Activated CD4-positive, CD25-positive, alpha-beta regulatory T cell treated with anti-CD3 and anti-CD28 coated beads, Interleukin-2, amount 50 U/mL, for 16 hours (primary cell): ENCODE results near the gene OR56A1.
"Not testable (repeated sequence)": the region's sequence is repeated elsewhere in the genome, so short reads cannot be mapped to it uniquely, and the experiment has no call there.

Source experiments
- DNase-seq: peaks from one replicate; pipeline ENCODE4 v3.0.0-alpha.2; 2020; ENCODE audit warnings: low read depth, low spot score

Gene OR56A1

DNA sequence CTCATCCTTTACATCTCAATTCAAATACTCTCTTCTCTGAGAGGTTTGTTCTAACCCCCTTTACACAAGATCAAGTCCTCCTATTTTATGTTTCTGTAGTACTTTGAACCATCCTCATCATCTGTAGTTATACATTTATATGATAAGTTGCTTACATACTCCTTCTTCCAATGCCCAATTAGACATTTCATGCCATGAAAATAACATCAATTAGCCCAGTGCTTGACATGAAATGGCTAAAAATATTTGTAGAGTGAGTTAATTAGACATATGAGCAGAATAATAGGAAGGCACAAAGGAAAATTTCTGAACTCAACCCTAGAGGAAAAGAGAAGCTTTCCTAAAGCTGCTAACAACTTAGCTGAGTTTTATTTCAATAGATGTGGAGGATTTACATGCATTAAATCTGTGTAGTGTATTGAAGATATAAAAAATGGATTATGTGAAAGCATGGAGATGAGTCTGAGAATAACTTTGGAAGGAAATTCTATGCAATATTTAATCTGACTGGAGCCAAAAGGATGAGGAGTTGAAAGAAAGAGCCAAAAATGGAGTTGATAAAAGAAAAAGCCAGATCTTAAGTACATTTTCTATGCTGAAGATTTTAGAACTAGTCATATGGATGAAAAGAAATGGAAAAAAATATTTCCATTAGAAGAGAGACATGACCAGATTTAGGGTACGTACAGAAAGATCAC, at the start of gene OR56A1:
Gene OR56A1 (minus strand): TSS at position 51 of the 698 bp plus-strand sequence. CDS start 3,066 bp downstream, outside the sequence.
- DNase-seq = no peak

DNA sequence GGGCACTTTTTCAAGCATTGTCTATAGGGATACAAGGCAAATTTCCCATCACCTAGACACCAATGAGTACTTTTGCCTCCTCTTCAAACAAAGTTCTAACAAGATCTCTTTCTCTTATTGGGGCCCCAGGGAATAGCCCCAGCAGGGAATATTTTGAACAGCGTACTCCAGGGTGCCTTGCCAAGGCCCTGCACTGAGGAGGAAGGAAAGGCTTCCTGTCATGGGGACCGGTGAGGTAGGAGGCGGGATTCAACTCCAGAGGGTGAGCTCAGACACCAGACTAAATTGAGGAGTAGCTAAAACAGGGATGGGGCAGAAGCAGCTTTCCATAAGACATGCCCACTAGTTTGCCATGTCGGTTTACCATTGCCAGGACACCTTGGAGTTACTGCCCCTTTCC, 48.9 kb upstream of the OR56A1 start:
- no peak for DNase-seq

- DNase-seq = no peak
Observed at GRCh38 chr11:6077723-6078122, 47.2 kb upstream of the OR56A1 start.

DNA sequence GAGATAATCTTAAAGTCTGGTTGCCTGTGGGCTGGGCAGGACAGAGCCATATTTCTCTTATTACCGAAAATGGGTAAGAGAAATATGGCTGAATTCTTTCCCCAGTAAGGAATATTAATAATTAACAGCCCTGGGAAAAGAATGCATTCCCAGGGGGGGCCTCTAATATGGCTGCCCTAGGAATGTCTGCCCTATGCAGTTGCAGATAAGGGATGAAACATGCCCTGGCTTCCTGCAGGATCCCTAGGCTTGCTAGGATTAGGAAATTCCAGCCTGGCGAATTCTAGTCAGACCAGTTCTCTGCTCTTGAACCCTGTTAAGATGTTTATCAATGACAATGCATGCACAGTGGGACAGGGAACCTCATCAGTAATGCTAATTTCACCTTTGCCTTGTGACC, 45.9 kb upstream of the OR56A1 start:
- not testable (repeated sequence) for DNase-seq

DNA sequence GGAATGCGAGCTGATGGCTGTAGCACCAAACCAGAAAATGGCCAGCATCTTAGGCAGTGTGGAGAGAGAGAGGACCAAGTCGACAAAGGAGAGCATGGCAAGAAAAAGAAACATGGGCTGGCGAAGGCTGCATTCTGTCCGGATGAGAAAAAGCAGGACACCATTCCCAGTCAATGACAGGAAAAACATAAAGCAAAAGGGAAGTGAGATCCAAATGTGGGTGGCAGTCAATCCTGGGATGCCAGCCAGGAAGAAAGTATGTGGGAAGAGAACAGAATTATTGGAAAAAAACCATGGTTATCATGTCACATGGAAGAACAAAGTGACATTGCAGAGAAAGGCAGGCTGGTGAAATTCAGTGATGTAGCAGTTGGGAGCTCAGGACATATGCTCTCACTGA, 36.9 kb upstream of the OR56A1 start:
- no peak for DNase-seq

DNA sequence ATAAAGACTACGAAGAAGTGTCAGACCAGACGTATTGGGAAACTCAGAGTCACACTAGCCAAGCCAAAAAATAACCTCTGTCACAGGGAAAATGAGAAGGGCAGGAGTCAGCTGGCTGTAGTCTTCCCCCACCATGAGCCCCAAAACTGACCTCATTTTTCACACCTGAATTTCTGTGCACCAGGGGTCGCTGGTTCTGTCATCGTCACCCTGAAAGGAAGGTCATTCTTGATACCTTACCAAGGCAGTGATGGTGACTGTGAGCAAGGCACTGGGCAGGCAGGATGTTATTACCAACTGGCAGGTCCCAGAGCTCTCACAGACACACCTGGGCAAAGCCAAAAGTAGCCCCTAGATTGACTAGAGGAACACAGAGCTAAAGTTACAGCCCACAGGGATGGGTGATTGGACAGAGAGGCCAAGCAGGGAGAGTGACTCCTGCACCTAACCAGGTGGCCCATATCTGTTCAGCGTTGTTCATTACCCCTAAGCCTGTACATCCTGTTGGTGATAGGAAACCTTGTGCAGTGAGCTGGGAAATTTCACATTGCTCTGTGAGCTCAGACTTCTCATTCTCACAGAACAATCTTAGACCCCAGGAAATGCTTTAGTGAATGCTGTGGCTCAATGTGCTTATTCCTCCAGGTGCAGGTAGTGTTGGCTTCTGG, 32.3 kb upstream of the OR56A1 start:
- DNase-seq = no peak

- DNase-seq = no peak
Observed at GRCh38 chr11:6061475-6061874, 30.9 kb upstream of the OR56A1 start.

DNA sequence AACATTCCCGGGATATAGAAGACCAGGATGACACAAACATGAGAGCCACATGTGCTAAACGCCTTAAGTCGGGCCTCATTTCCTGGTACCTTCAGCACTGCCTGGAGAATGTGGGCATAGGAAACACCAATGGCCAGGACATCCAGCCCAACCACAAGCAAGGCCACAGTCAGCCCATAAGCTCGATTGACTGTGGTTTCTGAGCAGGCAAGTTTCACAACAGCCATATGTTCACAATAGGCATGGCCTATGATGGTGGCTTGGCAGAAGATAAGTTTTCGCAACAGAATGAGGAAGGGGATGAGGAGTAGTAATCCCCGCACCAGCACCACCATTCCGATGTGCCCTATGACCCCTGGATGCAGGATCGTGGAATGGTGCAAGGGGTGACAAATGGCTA, 26.9 kb upstream of the OR56A1 start:
- DNase-seq = no peak

GRCh38 chr11:6055569-6055968, 25.0 kb upstream of the OR56A1 start:
- no peak for DNase-seq

DNA sequence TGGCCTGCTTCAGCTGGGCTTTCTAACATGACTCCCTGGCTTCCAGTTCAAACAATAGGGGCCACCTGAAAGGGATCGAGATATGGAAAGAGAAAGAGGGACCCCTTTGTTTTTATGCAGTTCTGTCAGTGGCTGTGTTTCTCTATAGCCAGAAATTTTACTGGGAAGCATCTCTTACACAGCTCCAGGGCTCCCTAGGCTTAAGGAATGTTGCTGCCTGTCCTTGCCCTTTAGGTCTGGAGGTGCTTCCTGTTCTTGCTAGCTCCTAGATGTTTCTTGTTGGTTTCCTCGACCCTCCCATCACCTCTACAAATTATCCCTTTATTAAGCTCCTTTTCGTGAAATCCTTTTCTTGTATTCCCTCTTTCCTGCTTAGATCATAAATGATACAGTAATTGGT, 21.8 kb upstream of the OR56A1 start:
- no peak for DNase-seq

DNA sequence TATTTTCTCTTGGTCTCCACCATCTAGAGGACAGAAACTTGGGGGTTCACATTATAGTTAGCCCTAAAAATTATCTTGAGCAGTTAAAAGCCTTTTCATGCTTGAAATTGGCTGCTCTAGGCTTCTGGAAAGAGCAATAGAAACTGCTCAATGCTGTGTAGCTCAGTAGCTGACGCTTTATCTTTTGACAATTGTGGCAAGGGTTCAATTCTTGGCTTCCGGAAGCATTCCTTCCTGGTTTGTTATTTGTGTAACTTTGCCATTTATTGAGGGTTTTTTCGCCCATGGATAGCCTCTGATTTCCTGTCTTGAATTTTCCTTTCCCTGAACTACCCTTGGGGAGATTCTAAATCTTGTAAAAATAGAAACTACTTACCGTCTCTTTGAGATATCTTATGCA, 10.3 kb upstream of the OR56A1 start:
- DNase-seq = no peak

- DNase-seq = no peak
Observed at GRCh38 chr11:6027501-6027900, 3.1 kb downstream of the OR56A1 start.

DNA sequence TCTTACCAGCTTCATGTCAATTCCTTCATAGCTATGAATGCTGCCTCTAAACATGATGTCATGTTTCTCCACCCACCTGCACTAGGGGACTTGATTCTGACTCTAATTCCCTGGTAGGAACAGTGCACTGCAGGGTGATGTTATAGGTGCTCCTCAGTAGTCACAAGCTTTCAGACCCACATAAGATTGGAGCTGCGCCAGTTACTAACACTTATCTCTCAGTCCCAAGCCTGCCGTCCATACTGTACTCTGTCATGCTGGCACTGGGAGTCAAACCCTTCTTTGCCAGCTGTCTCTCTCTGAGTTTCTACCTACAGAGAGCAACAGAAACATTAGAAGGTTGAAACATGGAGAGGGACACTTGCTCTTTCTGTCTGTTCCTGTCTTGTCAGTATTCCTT, 5.5 kb downstream of the OR56A1 start:
- DNase-seq = no peak

DNA sequence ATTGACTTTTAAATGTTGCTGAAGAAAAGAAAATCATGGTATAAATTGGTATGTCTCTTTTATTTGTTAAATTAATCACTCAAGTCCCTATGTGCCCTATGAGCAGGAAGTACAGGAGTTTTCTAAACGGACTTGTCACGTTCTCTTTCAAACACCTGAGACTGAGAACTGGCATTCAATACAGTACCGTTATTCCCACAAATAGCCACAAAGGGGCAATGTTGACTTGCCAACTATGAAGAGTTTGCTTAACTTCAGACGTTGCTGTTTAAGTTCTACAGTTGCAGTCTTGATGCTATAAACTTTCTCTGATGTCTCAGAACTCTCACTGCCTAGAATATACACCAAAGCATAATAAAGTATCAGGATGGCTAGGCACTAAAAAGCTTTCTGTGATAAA, 7.6 kb downstream of the OR56A1 start:
- DNase-seq = no peak

DNA sequence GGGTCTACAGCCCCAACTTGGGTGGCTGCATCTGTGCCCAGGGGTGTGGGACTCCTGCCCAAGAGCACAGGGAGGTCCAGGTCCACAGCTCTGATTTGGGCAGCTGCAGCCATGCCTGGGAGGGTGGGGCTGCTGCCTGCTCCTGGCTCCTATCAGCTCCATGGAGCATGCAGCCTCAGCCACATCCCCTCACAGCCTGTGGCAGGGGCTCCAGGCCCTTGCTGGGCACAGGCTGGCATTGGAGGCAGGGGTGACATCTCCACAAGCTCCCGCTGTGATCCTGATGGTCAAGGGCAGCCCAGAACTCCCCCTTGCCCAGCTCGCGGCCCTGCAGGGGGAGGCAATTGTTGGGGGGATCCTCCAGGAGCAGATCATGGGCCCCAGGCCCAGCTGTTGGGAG, 17.5 kb downstream of the OR56A1 start:
- DNase-seq = no peak

GRCh38 chr11:6012035-6012668, 18.4 kb downstream of the OR56A1 start:
- DNase-seq = no peak

DNA sequence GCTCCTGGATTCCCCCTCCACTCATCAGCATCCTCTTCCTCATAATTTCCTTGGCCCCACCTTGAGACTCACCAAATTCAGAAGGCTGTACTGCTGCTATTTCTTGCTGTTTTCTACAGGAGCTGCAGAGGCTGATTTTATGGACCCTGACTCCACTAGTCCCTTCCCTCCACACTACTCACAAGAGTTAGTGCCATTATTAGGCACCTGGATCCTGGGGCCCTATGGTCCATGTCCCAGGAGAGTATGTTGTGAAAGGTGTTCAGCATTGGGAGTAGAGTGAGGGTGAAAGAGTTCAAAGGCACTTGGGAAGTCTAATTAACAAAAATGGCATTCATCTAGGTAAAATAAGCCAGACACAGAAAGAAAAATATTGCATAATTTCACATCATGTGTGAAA, 23.7 kb downstream of the OR56A1 start, which contains the start of gene OR56A4:
Gene OR56A4 (minus strand): TSS at position 101 of the 400 bp plus-strand sequence. CDS start 3,954 bp downstream, outside the sequence.
- DNase-seq = no peak

DNA sequence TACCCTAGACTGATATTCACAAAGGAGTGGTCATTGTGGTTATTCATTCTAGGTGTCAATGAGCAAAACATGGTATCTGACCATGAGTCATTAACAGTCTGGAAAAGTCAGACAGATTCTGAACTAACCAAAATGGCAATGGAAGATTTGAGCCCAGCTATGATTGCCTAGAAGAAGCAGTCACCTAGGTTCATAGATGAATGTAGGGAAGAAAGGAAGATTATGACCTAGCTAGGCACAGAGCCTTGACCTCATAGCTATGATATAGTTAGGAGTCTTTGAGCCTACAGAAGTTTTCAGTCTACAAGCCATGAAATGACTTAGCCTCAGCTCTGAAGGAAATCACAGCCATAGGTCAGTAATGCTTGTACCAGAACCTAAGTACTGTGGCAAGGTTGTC, 24.2 kb downstream of the OR56A1 start:
- DNase-seq = no peak

DNA sequence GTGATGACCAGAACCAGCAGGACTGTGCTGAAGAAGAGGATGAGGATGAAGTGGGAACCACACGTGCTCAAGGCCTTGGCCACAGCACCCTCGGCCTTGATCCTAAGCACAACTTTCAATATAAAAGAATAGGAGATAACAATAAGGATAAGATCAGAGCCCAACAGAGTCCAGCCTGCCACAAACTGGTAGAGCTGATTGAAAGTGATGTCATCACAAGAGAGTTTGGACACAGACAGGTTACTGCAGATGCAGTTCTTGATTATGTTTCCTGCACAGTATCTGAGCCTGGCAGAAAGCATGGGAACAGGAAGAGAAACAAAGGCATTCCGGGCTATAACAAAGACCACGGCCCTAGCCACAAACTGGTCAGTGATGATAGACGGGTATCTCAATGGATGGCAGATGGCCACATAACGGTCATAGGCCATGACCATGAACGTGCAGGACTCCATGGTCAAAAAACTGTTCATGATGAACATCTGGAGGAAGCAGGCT, 28.3 kb downstream of the OR56A1 start:
- DNase-seq = no peak

DNA sequence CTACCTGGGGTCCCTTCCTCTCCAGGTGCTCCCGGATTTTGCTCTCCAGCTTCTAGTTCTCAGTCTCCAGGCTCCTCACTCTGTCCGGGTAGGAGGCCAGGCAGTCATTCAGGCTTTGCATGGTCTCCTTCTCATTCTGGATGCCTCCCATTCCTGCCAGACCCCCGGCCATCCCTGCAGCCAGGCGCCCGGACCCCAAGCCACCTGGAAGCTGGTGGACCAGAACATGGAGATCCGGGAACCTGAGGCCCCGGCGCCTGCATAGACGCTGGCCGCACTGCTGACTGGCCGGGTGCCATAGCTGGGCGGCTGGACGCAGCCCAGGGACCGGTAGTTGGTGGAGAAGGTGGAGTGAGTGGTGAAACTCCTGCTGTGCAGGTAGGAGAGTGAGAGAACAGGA, 35.8 kb downstream of the OR56A1 start:
- DNase-seq = no peak

DNA sequence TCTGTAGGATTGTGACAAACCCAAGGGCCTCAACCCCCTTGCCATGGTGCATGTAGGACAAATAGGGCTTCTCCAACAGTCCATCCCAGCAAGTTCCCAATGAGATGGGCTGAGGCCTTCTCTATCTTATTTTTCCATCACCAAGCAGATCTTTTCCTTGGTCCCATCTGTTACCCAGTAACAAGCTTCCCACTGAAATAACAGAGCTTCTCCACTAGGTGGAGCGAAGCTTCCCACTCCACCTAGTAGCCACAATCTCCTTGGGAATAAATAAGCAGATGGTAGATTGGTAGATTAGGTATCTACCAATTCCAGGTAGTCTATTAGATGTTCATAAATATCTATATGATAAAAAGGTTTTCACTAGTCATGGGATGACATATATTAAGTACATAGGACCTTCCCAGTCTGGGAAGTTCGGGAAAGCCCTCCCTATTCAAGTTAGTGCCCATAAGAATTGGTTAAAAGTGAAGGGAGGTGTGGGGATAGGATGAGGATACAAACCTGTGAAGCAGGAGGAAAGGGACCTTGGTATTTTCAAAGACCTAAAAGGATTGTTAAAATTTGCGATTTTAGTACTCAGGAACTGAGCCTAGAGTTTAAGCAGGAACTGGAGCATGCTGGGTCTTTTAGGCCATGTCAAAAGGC, 37.8 kb downstream of the OR56A1 start:
- no peak for DNase-seq

GRCh38 chr11:5992150-5992549, 38.4 kb downstream of the OR56A1 start:
- no peak for DNase-seq
